Measurements from ENCODE around the gene PRXL2C.

DNA sequence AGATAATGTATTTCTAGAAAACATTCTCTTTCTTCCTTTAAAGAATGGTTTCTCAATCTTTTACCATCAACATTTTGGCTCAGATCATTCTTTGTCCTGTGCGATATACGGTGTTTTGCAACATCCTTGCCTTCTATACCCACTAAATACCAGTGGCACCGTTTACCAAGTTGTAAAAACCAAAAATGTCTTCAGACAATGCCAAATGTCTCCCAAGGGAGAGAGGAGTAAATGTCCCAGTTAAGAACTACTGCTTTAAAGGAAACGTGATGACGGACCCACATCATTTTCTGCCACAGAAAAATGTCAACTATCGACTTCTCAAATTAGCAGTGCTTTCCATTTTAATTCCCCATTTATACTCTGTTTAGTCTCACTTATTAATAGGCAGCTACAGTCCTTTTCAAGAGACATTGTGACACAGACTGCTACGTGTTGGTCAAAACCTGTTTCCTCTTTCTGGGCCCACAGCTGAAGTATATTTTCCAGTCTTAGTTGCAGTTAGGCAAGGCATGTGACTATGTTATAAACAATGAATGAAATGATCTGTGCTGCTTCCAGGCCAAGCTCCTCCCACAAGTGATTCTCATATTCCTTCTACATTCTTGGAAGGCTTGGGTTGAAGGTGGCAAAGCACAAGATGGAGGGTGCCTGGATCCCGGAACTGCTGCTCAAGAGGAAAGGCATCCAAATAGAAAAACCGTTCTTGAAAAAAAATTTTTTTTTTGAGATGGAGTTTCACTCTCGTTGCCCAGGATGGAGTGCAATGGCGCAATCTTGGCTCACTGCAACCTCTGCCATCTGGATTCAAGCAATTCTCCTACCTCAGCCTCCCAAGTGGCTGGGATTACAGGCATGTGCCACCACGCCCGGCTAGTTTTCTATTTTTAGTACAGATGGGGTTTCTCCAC is 8.8 kb downstream of the PRXL2C start:
- TF ChIP-seq, protein P1, sequence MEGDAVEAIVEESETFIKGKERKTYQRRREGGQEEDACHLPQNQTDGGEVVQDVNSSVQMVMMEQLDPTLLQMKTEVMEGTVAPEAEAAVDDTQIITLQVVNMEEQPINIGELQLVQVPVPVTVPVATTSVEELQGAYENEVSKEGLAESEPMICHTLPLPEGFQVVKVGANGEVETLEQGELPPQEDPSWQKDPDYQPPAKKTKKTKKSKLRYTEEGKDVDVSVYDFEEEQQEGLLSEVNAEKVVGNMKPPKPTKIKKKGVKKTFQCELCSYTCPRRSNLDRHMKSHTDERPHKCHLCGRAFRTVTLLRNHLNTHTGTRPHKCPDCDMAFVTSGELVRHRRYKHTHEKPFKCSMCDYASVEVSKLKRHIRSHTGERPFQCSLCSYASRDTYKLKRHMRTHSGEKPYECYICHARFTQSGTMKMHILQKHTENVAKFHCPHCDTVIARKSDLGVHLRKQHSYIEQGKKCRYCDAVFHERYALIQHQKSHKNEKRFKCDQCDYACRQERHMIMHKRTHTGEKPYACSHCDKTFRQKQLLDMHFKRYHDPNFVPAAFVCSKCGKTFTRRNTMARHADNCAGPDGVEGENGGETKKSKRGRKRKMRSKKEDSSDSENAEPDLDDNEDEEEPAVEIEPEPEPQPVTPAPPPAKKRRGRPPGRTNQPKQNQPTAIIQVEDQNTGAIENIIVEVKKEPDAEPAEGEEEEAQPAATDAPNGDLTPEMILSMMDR (IDR thresholded peaks at IDR 0.05; ENCODE audit: insufficient read depth, low read length): no peak
- TF ChIP-seq POLR2AphosphoS5 (IDR thresholded peaks at IDR 0.05; ENCODE audit: low read depth) (peak; percentile 62; the same call in 1 of the 2 replicates), GABPA (IDR thresholded peaks at IDR 0.05; ENCODE audit: low read depth) (peak; percentile 27; the same call in 1 of the 2 replicates)
- TF ChIP-seq, protein P2, sequence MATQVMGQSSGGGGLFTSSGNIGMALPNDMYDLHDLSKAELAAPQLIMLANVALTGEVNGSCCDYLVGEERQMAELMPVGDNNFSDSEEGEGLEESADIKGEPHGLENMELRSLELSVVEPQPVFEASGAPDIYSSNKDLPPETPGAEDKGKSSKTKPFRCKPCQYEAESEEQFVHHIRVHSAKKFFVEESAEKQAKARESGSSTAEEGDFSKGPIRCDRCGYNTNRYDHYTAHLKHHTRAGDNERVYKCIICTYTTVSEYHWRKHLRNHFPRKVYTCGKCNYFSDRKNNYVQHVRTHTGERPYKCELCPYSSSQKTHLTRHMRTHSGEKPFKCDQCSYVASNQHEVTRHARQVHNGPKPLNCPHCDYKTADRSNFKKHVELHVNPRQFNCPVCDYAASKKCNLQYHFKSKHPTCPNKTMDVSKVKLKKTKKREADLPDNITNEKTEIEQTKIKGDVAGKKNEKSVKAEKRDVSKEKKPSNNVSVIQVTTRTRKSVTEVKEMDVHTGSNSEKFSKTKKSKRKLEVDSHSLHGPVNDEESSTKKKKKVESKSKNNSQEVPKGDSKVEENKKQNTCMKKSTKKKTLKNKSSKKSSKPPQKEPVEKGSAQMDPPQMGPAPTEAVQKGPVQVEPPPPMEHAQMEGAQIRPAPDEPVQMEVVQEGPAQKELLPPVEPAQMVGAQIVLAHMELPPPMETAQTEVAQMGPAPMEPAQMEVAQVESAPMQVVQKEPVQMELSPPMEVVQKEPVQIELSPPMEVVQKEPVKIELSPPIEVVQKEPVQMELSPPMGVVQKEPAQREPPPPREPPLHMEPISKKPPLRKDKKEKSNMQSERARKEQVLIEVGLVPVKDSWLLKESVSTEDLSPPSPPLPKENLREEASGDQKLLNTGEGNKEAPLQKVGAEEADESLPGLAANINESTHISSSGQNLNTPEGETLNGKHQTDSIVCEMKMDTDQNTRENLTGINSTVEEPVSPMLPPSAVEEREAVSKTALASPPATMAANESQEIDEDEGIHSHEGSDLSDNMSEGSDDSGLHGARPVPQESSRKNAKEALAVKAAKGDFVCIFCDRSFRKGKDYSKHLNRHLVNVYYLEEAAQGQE (IDR thresholded peaks at IDR 0.05; ENCODE audit: insufficient replicate concordance, low read depth): no peak

Data from HL-60 (cell line).